ENCODE measurements around the gene ESPNL.
"Not testable (repeated sequence)": the region's sequence is repeated elsewhere in the genome, so short reads cannot be mapped to it uniquely, and the experiment has no call there.

ESPNL gene

GRCh38 chr2:238108423-238109183 lies 8.5 kb downstream of the ESPNL start:
- no peak for TF ChIP-seq CTCF (conservative IDR thresholded peaks at IDR 0.05; ENCODE audit: low read depth, low read length)
- DNase-seq (ENCODE audit: low read depth): no peak
- no peak overlapping the region for H3K4me3 ChIP-seq (ENCODE audit: low read length)

- TF ChIP-seq CTCF (conservative IDR thresholded peaks at IDR 0.05; ENCODE audit: low read depth, low read length): no peak
- DNase-seq (ENCODE audit: low read depth): no peak
- no peak overlapping the region for H3K4me3 ChIP-seq (ENCODE audit: low read length)
Observed at GRCh38 chr2:238113611-238114010, 13.5 kb downstream of the ESPNL start.

DNA sequence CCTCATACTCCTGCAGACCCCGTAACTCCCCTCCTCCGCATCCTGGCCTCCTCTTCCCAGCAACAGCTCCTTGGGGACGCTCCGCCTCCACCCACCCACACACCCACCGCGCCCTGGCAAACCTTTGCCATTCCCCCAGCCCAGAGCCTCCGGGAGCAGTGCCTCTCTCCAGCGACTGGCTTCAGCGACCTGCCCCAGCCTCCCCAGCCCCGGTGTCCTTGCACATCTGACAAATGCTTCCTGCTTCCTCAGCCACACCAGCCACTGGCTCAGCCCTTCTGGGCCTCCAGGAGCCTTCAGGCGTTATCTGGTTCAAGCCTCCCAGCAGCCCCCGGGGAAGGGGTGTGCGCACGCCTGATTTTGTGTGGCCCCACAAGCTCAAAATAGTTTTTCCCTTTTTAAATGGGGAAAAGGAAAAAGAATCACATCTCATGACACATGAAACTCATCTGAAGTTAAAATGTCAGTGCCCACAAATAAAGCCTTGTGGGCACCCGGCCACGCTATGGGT lies 14.2 kb downstream of the ESPNL start:
- DNase-seq (ENCODE audit: low read depth): no peak
- no peak for TF ChIP-seq CTCF (conservative IDR thresholded peaks at IDR 0.05; ENCODE audit: low read depth, low read length)
- H3K4me3 ChIP-seq (ENCODE audit: low read length): no peak overlapping the region

- no peak for TF ChIP-seq CTCF (conservative IDR thresholded peaks at IDR 0.05; ENCODE audit: low read depth, low read length)
- no peak overlapping the region for H3K4me3 ChIP-seq (ENCODE audit: low read length)
- DNase-seq (ENCODE audit: low read depth): no peak
Observed at GRCh38 chr2:238114851-238115660, 14.9 kb downstream of the ESPNL start.

DNA sequence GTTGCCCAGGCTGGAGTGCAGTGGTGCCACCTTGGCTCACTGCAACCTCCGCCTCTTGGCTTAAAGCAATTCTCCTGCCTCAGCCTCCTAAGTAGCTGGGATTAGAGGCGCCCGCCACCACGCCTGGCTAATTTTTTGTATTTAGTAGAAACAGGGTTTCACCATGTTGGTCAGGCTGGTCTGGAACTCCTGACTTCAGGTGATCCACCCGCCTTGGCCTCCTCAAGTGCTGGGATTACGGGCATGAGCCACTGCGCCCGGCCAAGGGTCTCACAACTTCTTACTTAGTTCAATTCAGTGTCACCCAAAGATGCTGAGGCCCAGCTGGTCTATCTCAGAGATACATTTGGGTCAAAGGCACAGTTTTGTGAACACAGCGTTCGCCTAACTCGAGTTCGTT lies 15.6 kb downstream of the ESPNL start:
- H3K4me3 ChIP-seq (ENCODE audit: low read length); DNase-seq (ENCODE audit: low read depth): not testable (repeated sequence)

DNA sequence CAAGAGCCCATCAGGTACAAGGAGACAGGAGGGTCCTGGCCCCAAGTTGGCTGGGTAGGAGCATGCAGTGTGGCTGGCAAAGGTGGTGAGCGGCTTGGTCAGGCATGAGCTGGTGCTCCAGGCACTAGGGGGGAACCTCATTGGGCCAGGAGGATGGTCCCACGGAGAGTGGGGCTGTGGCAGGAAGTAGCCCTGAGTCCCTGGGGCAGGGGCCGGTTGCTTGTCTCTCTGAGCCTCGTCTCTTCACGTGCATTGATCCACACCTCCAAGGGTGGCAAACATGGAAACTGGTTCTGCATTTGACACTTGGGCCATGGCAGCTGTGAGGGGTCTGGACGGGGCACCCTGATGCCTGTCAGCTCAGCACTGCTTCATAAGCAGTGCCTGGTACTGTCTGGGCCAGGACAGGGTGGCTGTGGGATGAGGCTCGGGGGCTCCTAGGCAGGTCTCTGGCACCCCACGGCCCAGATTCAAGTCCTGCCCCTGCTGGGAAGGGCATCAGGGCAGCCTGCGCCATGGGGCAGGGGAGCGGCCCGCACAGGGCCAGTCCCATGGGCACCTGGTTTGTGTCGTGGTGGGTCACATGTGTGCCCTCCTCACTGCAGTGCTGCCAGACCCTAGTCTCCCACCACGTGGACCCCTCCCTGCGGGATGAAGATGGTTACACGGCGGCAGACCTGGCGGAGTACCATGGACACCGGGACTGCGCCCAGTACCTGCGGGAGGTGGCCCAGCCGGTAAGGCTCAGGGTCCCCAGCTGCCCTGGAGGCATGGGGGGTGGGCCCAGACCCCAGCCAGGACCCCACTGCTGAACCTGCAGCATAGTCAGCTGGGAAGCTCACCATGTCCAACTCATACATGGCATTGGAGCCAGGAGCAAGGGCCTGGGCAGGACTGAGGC lies 16.4 kb downstream of the ESPNL start:
- no peak for DNase-seq (ENCODE audit: low read depth)
- no peak overlapping the region for H3K4me3 ChIP-seq (ENCODE audit: low read length)
- TF ChIP-seq CTCF (conservative IDR thresholded peaks at IDR 0.05; ENCODE audit: low read depth, low read length): no peak
